Central memory CD8-positive, alpha-beta T cell (primary cell): ENCODE results near the gene CYSLTR2.
"Not testable (repeated sequence)": the region's sequence is repeated elsewhere in the genome, so short reads cannot be mapped to it uniquely, and the experiment has no call there.

Source experiments
- ATAC-seq: fragments of 150-1000 bp; cut with Tn5 transposase; replicated peaks from 2 replicates; pipeline ENCODE4 v1.10.0; 2022; ENCODE audit warnings: mild to moderate bottlenecking, moderate FRiP score, moderate number of reproducible peaks; ENCODE audit not compliant: poor library complexity, severe bottlenecking; ENCODE audit errors: extremely low read depth
- DNase-seq, 2 donors: peaks; one replicate each; pipeline ENCODE4 v3.0.0; 2021; ENCODE audit warnings: low spot score in 2 of 2
- H3K27ac Mint-ChIP-seq: one replicate; pipeline ENCODE4 v1.8.0; 2022; ENCODE audit warnings: low read depth, mild to moderate bottlenecking, moderate library complexity, mixed read lengths
- H3K27me3 Mint-ChIP-seq: one replicate; pipeline ENCODE4 v1.8.0; 2022; ENCODE audit warnings: mixed read lengths
- H3K36me3 Mint-ChIP-seq: one replicate; pipeline ENCODE4 v1.8.0; 2022; ENCODE audit warnings: mild to moderate bottlenecking, moderate library complexity, mixed read lengths; ENCODE audit not compliant: insufficient read depth
- H3K4me1 Mint-ChIP-seq: one replicate; pipeline ENCODE4 v1.8.0; 2022; ENCODE audit warnings: mixed read lengths
- H3K4me3 Mint-ChIP-seq: one replicate; pipeline ENCODE4 v1.8.0; 2022; ENCODE audit warnings: mild to moderate bottlenecking, moderate library complexity, mixed read lengths
- H3K9me3 Mint-ChIP-seq: one replicate; pipeline ENCODE4 v1.8.0; 2022; ENCODE audit warnings: mixed read lengths

Gene CYSLTR2

DNA sequence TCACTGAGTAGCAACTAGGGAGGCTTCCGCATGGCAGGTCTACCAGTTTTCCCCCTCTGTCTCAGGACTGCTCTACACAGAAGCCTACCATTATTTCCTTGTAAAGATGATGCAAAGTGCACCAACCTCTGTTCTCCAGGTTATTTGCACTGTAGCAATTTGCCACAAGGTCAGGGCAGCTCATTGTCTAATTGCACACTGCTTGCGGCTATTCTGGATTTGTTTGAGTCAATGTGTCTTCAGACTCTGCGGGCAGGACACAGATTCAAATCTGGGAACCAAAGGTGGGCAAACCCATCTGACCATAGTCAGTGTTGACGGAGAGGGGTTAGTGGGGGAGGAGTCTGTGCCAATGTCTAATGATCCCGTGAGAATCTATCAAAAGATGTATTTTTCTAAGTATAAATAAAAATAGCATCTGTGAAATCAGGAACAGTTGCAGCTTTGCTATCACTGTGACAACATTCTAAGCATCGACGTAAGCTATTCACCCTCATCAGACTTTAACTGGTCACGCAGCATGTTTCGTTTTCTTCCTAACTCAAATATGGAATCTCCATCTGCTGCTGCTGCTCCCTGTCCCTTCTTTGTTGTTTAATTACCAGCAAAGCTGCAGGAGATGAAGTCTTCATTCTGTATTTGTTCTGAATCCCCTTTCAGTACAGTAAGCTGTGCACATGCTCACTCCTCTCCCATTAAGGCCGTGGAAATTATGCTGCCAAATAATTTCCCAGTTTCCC is 26.4 kb downstream of the CYSLTR2 start:
- no peak overlapping the region for H3K4me3 Mint-ChIP-seq
- ATAC-seq (no peak), DNase-seq (no peak)
- H3K27me3 Mint-ChIP-seq: no peaks in the 10 kb centered on the region
- peaks cover 30% of the 10 kb centered on the region for H3K4me1 Mint-ChIP-seq
- no peaks in the 10 kb centered on the region for H3K9me3 Mint-ChIP-seq
- H3K27ac Mint-ChIP-seq: peak overlapping the region; percentile 66
- no peaks in the 10 kb centered on the region for H3K36me3 Mint-ChIP-seq

DNA sequence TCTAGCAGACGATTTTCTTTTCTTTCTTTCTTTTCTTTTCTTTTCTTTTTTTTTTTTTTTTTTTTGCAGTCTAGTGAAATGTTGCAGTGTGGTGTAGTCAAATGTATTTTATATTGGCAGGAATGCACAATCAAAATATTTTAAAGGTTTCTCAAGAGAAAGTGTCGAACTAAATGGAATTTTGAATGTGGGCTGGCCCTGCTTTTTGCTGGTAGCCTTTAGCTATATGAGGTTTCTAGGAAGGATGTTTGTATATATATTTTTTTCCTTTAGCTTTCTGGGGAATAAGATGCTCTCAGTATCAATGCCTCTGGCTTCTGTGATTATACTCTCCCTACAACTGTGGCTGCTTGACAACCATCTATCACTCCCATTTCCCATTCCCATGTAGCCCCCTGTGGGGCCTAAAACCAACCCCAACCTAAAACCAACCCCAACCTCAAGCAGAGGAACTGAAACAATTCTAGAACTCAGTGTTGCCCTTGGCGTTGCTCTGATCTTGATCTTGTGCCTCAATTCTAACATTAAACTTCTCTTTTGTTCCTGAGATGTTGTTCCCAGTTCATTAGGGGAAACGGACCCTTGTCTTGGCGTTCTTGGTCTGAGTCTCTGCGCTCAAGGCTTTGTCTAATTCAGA is 27.1 kb downstream of the CYSLTR2 start:
- Mint-ChIP-seq H3K36me3 (no peaks in the 10 kb centered on the region), H3K4me3 (no peak overlapping the region), H3K27ac (peak overlapping the region; percentile 66), H3K9me3 (no peaks in the 10 kb centered on the region), H3K27me3 (no peaks in the 10 kb centered on the region), H3K4me1 (peaks cover 30% of the 10 kb centered on the region)
- DNase-seq (no peak), ATAC-seq (no peak)

DNA sequence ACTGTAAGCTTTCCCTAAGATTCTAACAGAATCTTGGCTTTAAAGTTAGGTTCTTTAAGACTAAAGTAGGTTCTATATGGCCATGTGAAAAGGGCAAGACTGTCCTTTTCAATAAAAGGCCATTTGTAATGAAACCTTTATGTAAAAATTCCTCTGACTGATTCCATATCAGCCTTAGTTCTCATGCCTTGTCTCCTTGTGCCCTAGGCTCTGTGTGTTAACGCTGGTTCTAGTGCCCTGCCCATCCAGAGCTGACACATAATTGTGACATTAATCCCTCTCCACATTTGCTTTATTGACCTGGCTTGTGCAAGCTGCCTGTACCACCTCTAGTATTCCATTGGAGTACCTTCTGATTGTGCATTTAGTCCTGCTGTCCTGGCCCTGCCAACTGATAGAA is 28.2 kb downstream of the CYSLTR2 start:
- Mint-ChIP-seq H3K36me3 (no peaks in the 10 kb centered on the region), H3K4me1 (peaks cover 28% of the 10 kb centered on the region), H3K27me3 (no peaks in the 10 kb centered on the region), H3K27ac (no peak overlapping the region), H3K9me3 (no peaks in the 10 kb centered on the region), H3K4me3 (no peak overlapping the region)
- no peak for DNase-seq
- no peak for ATAC-seq

DNA sequence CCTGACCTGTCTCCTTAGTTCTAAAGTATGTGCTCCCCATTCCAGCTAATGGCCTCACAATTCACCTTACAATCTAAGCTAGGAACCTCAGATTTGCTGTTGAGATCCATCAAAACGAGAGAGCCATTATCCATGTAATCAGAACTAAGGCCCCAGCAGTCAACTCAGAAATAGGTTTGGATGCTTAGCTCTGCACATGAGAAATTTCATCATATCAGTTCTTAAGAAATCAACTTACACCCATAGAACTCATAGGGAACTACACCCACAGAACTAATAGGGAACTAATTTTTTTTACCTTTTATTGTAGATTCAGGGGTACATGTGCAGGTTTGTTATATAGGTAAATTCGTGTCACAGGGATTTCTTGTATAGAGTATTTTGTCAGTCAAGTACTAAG is 28.7 kb downstream of the CYSLTR2 start:
- Mint-ChIP-seq H3K27me3 (no peaks in the 10 kb centered on the region), H3K36me3 (no peaks in the 10 kb centered on the region), H3K9me3 (no peaks in the 10 kb centered on the region), H3K27ac (no peak overlapping the region), H3K4me3 (no peak overlapping the region), H3K4me1 (peaks cover 23% of the 10 kb centered on the region)
- DNase-seq: no peak
- ATAC-seq: no peak

DNA sequence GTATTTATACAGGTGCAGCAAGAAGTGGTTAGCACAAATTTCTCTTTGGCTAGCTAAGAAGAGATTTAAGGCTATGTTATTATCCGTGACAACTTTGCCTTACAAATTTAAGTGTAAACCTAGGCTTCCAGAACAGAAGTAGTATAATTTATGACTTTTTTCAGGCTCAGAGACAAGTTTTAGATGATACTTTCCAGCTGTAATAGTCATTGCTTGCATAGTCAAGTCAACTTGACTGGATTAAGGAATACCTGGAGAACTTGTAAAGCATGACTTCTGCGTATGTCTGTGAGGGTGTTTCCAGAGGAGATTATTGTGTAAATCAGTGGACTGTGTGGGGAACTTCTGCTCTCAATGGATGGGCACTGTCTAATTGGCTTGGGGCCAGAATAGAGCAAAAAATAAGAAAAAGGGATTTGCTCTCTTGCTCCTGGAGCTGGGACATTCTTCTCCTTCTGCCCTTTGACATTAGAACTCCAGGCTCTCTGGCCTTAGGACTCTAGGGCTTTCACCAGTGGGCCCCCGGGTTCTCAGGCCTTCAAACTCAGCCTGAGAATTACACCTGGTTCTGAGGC is 33.0 kb downstream of the CYSLTR2 start:
- H3K27ac Mint-ChIP-seq: no peak overlapping the region
- H3K4me3 Mint-ChIP-seq: no peak overlapping the region

DNA sequence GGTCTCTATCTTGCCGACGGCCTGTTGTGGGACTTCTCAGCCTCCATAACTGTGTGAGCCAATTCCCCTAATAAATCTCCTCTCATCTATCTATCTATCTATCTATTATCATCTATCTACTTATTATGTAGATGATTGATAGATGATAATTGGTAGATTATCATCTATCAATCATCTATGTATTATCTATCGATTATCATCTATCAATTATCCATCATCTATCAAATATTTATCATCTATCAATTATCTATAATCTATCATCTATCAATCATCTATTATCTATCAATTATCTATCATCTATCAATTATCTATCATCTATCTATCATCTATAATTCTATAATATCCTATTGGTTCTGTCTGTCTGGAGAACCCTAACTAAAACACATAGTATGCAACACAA is 33.5 kb downstream of the CYSLTR2 start:
- H3K4me3 Mint-ChIP-seq: no peak overlapping the region
- H3K9me3 Mint-ChIP-seq: peaks cover 5% of the 10 kb centered on the region
- H3K27me3 Mint-ChIP-seq: no peaks in the 10 kb centered on the region
- DNase-seq: no peak
- ATAC-seq: no peak
- peaks cover 2% of the 10 kb centered on the region for H3K36me3 Mint-ChIP-seq
- no peak overlapping the region for H3K27ac Mint-ChIP-seq
- H3K4me1 Mint-ChIP-seq: no peaks in the 10 kb centered on the region

More for the DNA sequence above, 33.0 kb downstream of the CYSLTR2 start:
- DNase-seq: no peak
- no peaks in the 10 kb centered on the region for H3K27me3 Mint-ChIP-seq
- H3K9me3 Mint-ChIP-seq: peaks cover 5% of the 10 kb centered on the region
- no peaks in the 10 kb centered on the region for H3K4me1 Mint-ChIP-seq
- no peak for ATAC-seq
- H3K36me3 Mint-ChIP-seq: peaks cover 2% of the 10 kb centered on the region

DNA sequence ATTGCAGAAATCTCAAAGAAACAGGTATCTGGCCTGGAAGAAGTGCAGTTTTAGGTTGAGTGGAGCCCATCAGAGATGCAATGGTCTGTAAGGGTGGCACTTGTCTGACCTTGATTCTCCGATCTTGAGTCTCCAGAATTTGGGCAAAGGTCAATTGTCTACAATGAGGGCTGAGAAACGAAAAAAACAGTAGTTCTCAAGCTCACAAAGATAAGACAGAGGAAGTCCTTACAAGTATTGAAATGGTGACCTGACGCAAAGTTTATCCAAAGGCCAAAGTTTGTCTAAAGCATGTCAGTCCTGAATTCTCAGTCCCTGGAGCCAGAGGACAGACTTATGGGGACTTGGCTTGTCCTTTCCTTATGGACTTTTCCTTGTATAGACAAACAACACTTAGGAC is 40.3 kb downstream of the CYSLTR2 start:
- Mint-ChIP-seq H3K27me3 (no peaks in the 10 kb centered on the region), H3K4me3 (no peak overlapping the region), H3K27ac (no peak overlapping the region), H3K9me3 (peaks cover 4% of the 10 kb centered on the region), H3K36me3 (peaks cover 9% of the 10 kb centered on the region), H3K4me1 (no peaks in the 10 kb centered on the region)
- DNase-seq (no peak), ATAC-seq (no peak)

DNA sequence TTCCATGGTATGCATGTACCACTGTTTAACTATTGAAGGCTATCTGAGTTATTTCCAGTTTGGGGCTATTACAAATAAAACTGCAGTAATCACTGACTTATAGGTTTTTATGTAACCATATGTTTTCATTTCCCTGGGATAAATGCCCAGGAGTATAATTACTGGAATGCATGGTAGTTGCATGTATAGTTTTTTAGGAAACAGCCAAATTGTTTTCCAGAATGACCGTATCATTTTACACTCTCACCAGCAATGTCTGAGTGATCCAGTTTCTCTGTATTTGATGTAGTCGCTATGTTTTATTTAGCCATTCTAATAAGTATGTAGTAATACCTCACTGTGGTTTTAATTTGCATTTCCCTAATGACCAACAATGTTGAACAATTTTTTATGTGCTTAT is 42.0 kb downstream of the CYSLTR2 start:
- ATAC-seq (no peak), DNase-seq (no peak)
- no peak overlapping the region for H3K4me3 Mint-ChIP-seq
- no peak overlapping the region for H3K27ac Mint-ChIP-seq
- no peaks in the 10 kb centered on the region for H3K4me1 Mint-ChIP-seq
- H3K27me3 Mint-ChIP-seq: no peaks in the 10 kb centered on the region
- H3K36me3 Mint-ChIP-seq: peaks cover 9% of the 10 kb centered on the region
- peaks cover 4% of the 10 kb centered on the region for H3K9me3 Mint-ChIP-seq

DNA sequence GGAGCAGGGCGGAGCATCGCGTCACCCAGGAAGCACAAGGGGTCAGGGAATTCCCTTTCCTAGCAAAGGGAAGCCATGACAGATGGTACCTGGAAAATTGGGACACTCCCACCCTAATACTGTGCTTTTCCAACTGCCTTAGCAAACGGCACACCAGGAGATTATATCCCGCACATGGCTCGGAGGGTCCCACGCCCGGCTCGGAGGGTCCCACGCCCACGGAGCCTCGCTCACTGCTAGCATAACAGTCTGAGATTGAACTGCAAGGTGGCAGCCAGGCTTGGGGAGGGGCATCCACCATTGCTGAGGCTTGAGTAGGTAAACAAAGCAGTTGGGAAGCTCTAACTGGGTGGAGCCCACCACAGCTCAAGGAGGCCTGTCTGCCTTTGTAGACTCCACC is 42.9 kb downstream of the CYSLTR2 start:
- not testable (repeated sequence) for H3K27me3 Mint-ChIP-seq, DNase-seq, H3K4me3 Mint-ChIP-seq, H3K4me1 Mint-ChIP-seq, ATAC-seq, H3K27ac Mint-ChIP-seq, H3K36me3 Mint-ChIP-seq, H3K9me3 Mint-ChIP-seq

DNA sequence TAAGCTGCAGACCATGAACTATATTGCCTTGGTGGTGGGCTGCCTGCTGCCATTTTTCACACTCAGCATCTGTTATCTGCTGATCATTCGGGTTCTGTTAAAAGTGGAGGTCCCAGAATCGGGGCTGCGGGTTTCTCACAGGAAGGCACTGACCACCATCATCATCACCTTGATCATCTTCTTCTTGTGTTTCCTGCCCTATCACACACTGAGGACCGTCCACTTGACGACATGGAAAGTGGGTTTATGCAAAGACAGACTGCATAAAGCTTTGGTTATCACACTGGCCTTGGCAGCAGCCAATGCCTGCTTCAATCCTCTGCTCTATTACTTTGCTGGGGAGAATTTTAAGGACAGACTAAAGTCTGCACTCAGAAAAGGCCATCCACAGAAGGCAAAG is 53.7 kb downstream of the CYSLTR2 start:
- no peaks in the 10 kb centered on the region for H3K36me3 Mint-ChIP-seq
- DNase-seq: no peak
- peaks cover 6% of the 10 kb centered on the region for H3K9me3 Mint-ChIP-seq
- no peaks in the 10 kb centered on the region for H3K27me3 Mint-ChIP-seq
- no peak overlapping the region for H3K4me3 Mint-ChIP-seq
- H3K4me1 Mint-ChIP-seq: peaks cover 18% of the 10 kb centered on the region
- ATAC-seq: peak; percentile 54
- H3K27ac Mint-ChIP-seq: no peak overlapping the region

DNA sequence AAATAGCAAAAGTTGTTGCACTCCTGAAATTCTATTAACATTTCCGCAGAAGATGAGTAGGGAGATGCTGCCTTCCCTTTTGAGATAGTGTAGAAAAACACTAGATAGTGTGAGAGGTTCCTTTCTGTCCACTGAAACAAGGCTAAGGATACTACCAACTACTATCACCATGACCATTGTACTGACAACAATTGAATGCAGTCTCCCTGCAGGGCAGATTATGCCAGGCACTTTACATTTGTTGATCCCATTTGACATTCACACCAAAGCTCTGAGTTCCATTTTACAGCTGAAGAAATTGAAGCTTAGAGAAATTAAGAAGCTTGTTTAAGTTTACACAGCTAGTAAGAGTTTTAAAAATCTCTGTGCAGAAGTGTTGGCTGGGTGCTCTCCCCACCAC is 55.0 kb downstream of the CYSLTR2 start:
- H3K27me3 Mint-ChIP-seq: no peaks in the 10 kb centered on the region
- H3K4me3 Mint-ChIP-seq: no peak overlapping the region
- no peak overlapping the region for H3K27ac Mint-ChIP-seq
- H3K36me3 Mint-ChIP-seq: no peaks in the 10 kb centered on the region
- no peak for ATAC-seq
- H3K4me1 Mint-ChIP-seq: peaks cover 18% of the 10 kb centered on the region
- DNase-seq: no peak
- H3K9me3 Mint-ChIP-seq: peaks cover 6% of the 10 kb centered on the region

DNA sequence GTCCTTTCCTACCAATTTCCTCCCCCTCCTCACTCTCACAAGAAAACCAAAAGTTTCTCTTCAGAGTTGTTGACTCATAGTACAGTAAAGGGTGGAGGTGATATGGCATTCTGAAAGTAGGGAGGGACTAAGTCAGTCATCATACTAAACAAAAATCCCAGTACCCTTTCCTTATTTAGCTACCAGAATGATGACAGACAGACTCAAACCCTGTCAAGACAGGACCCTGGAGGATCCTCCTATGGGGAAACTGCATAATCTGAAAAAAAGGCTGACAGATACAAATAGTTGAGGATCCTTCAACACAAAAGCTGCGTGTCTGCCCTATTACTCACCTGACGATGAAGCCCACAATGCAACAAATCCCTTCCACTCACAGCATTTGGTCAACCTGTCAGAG is 55.5 kb downstream of the CYSLTR2 start:
- no peak overlapping the region for H3K4me3 Mint-ChIP-seq
- H3K4me1 Mint-ChIP-seq: peaks cover 16% of the 10 kb centered on the region
- ATAC-seq: no peak
- H3K36me3 Mint-ChIP-seq: no peaks in the 10 kb centered on the region
- H3K27ac Mint-ChIP-seq: no peak overlapping the region
- no peak for DNase-seq
- H3K9me3 Mint-ChIP-seq: peaks cover 6% of the 10 kb centered on the region
- H3K27me3 Mint-ChIP-seq: no peaks in the 10 kb centered on the region

DNA sequence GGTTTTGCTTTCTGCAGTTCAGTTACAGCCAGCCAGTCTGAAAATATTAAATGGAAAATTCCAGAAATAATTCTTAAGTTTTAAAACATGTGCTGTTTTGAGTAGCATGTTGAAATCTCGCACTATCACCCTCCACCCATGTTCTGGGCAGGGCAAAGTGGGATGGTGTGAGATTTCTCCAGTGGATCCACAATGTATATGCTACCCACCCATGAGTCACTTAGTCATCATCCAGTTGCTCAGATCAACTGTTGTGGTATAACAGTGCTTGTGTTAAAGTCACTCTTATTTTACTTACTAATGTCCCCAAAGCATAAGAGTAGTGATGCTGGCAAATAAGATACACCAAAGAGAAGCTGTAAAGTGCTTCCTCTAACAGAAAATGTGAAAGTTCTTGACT is 56.4 kb downstream of the CYSLTR2 start:
- no peaks in the 10 kb centered on the region for H3K36me3 Mint-ChIP-seq
- ATAC-seq (no peak), DNase-seq (no peak)
- no peaks in the 10 kb centered on the region for H3K27me3 Mint-ChIP-seq
- peaks cover 7% of the 10 kb centered on the region for H3K4me1 Mint-ChIP-seq
- H3K9me3 Mint-ChIP-seq: peaks cover 6% of the 10 kb centered on the region
- no peak overlapping the region for H3K4me3 Mint-ChIP-seq
- H3K27ac Mint-ChIP-seq: no peak overlapping the region
